ENCODE results near the gene SLC39A11.

- TF ChIP-seq POLR2AphosphoS5 (IDR thresholded peaks at IDR 0.05; ENCODE audit: low read depth, low read length), result no peak; the same call in 1 of the 2 replicates
- TF ChIP-seq CTCF (IDR thresholded peaks at IDR 0.05), result no peak
- TF ChIP-seq SIN3A (IDR thresholded peaks at IDR 0.05; ENCODE audit: borderline replicate concordance, insufficient read depth, low read depth, low read length), result no peak
- TF ChIP-seq TCF7L2 (IDR thresholded peaks at IDR 0.05; ENCODE audit: low read depth, low read length), result no peak
- no peak for TF ChIP-seq REST (IDR thresholded peaks at IDR 0.05; ENCODE audit: insufficient read depth in 1 of 2, low read depth in 2 of 2, low read length in 1 of 2)
Observed at GRCh38 chr17:72682605-72683004, 409.9 kb downstream of the SLC39A11 start.

Data from Panc1 (cell line).